Upper lobe of left lung (tissue), 6 donors: Measurements from ENCODE around the gene LDB2. TPM values are rescaled to one million over a fixed set of nuclear protein-coding genes. Genes with fewer than 3 reads are reported as not detected.

Experiments
- ATAC-seq, 2 donors: fragments of 200-7000 bp; cut with Tn5 transposase; one replicate each; pipeline ENCODE4 v1.9.1; 2022; ENCODE audit warnings: mild to moderate bottlenecking in 2 of 2, moderate library complexity in 2 of 2; ENCODE audit not compliant: low FRiP score in 2 of 2
- DNase-seq, 2 donors: peaks; one replicate each; pipeline ENCODE4 v3.0.0-alpha.2; 2019 to 2020
- H3K27ac ChIP-seq, 4 donors: fragments of 200-600 bp; sonication (generic); one replicate each; pipeline ENCODE4 v1.5.1; 2016 to 2019
- H3K27me3 ChIP-seq, 4 donors: fragments of 200-600 bp; sonication (generic); one replicate each; pipeline ENCODE4 v1.5.1; 2017 to 2019
- H3K36me3 ChIP-seq, 4 donors: fragments of 200-600 bp; sonication (generic); one replicate each; pipeline ENCODE4 v1.5.1; 2016 to 2019
- H3K4me1 ChIP-seq, 4 donors: fragments of 200-600 bp; sonication (generic); one replicate each; pipeline ENCODE4 v1.5.1; 2018 to 2019
- H3K4me3 ChIP-seq, 4 donors: fragments of 200-600 bp; sonication (generic); one replicate each; pipeline ENCODE4 v1.5.1; 2017 to 2019; ENCODE audit warnings: mild to moderate bottlenecking in 2 of 4, moderate library complexity in 1 of 4
- H3K9me3 ChIP-seq, 4 donors: fragments of 200-600 bp; sonication (generic); one replicate each; pipeline ENCODE4 v1.5.1; 2018 to 2019
- EP300 ChIP-seq, 4 donors: sonication (generic); formaldehyde crosslinking; IDR thresholded peaks; one replicate each; pipeline ENCODE4 v1.5.1; 2017; ENCODE audit warnings: antibody characterized with exemption in 4 of 4, control low read depth in 2 of 4
- POLR2A ChIP-seq, 4 donors: fragments of 450-650 bp; IDR thresholded peaks; one replicate each; pipeline ENCODE4 v1.5.1; 2016 to 2017; ENCODE audit warnings: antibody characterized with exemption in 4 of 4, mild to moderate bottlenecking in 2 of 4
- POLR2AphosphoS5 ChIP-seq, 2 donors: sonication (generic); formaldehyde crosslinking; IDR thresholded peaks; one replicate each; pipeline ENCODE4 v1.5.1; 2017; ENCODE audit warnings: antibody characterized with exemption in 2 of 2
- WGBS, 2 donors: methylation state at CpG; one replicate each; pipeline ENCODE4 v1.1.5; 2017 to 2018; 5-methylcytosine and 5-hydroxymethylcytosine counted together
- total RNA-seq, 6 donors: library from RNA; depleted of rRNA in 4 of 6; stranded (reverse); fragments of >200 nt in 4 of 6; gene quantifications; one replicate each; pipeline versions ENCODE4 v1.1.0 to v1.2.1, GENCODE V29; 2016 to 2021
- TF ChIP-seq, protein P1 (sequence below), 6 experiments: fragments of 450-650 bp in 4 of 6; fragments of 200-600 bp in 2 of 6; sonication (generic) in 2 of 6; IDR thresholded peaks; one replicate each; pipeline ENCODE4 v1.5.1; 2016 to 2019; ENCODE audit warnings: antibody characterized with exemption in 6 of 6
- donor health status: DM: no; HTN: no; CAD: no; lungs with moderate emphysema.
- donor health status: DM: no; HTN: yes; CAD: no; lungs with severe emphysema.

LDB2 gene
- total RNA-seq, 6 donors from 2014 or later, result 34.6 to 94.4 (median 45.9) TPM

- peaks cover 0 to 3% (median 0%) of the 10 kb centered on the region in 4 donors for H3K36me3 ChIP-seq
- H3K4me3 ChIP-seq, result no peak overlapping the region
- H3K27me3 ChIP-seq, result no peaks in the 10 kb centered on the region
- ATAC-seq (no peak), DNase-seq (no peak)
- no peak for TF ChIP-seq EP300 (IDR thresholded peaks at IDR 0.05)
- no peak for TF ChIP-seq POLR2A (IDR thresholded peaks at IDR 0.05)
- no peak for TF ChIP-seq POLR2AphosphoS5 (IDR thresholded peaks at IDR 0.05)
- TF ChIP-seq, protein P1, sequence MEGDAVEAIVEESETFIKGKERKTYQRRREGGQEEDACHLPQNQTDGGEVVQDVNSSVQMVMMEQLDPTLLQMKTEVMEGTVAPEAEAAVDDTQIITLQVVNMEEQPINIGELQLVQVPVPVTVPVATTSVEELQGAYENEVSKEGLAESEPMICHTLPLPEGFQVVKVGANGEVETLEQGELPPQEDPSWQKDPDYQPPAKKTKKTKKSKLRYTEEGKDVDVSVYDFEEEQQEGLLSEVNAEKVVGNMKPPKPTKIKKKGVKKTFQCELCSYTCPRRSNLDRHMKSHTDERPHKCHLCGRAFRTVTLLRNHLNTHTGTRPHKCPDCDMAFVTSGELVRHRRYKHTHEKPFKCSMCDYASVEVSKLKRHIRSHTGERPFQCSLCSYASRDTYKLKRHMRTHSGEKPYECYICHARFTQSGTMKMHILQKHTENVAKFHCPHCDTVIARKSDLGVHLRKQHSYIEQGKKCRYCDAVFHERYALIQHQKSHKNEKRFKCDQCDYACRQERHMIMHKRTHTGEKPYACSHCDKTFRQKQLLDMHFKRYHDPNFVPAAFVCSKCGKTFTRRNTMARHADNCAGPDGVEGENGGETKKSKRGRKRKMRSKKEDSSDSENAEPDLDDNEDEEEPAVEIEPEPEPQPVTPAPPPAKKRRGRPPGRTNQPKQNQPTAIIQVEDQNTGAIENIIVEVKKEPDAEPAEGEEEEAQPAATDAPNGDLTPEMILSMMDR (IDR thresholded peaks at IDR 0.05), result no peak
- peaks cover 0 to 2% (median 0%) of the 10 kb centered on the region in 4 donors for H3K4me1 ChIP-seq
- 56 to 62% methylated on average over 3 of the region's 3 CpGs for WGBS, 2 donors
- no peak overlapping the region for H3K27ac ChIP-seq
- no peaks in the 10 kb centered on the region for H3K9me3 ChIP-seq
Observed at GRCh38 chr4:16731776-16732380, 166.6 kb downstream of the LDB2 start.

DNA sequence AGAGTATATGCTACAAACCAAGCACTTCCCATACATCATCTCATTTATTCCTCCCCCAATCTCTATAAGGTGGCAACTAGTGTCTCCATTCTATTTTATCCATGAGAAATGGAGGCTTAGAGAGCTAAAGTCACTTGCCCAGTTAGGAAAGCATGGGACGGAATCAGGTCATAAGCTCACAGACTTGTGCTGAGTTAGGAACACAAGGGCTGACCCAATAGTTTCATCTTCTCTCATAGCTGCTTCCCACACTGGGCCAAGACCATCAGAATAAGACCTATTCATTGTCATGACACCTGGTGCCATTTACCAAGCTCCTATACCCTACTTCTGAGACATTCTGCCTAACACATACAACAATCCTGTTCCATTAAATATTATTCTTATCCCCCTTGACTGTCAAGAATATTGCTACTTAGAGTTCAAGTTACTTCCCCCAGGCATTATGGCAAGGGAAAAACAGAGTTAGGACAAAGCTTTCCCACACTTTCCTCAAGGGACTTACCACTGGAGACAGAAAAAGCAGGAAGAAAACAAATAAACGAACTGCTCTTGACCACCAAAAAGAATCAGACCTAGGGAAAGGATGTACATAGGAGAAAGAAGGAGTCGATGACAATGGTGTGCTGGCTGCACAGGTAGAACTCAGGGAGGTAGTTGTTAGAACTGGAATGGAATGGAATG, 167.8 kb downstream of the LDB2 start:
- DNase-seq (no peak), ATAC-seq (no peak)
- H3K4me3 ChIP-seq, result no peak overlapping the region
- no peak overlapping the region for H3K27ac ChIP-seq
- no peaks in the 10 kb centered on the region for H3K9me3 ChIP-seq
- H3K36me3 ChIP-seq, result peaks cover 0 to 3% (median 0%) of the 10 kb centered on the region in 4 donors
- peaks cover 0 to 2% (median 0%) of the 10 kb centered on the region in 4 donors for H3K4me1 ChIP-seq
- TF ChIP-seq POLR2A (IDR thresholded peaks at IDR 0.05) (no peak), POLR2AphosphoS5 (IDR thresholded peaks at IDR 0.05) (no peak), EP300 (IDR thresholded peaks at IDR 0.05) (no peak)
- TF ChIP-seq, protein P1 (IDR thresholded peaks at IDR 0.05), result no peak
- no peaks in the 10 kb centered on the region for H3K27me3 ChIP-seq
- 86 to 89% methylated on average over 3 of the region's 3 CpGs for WGBS, 2 donors

DNA sequence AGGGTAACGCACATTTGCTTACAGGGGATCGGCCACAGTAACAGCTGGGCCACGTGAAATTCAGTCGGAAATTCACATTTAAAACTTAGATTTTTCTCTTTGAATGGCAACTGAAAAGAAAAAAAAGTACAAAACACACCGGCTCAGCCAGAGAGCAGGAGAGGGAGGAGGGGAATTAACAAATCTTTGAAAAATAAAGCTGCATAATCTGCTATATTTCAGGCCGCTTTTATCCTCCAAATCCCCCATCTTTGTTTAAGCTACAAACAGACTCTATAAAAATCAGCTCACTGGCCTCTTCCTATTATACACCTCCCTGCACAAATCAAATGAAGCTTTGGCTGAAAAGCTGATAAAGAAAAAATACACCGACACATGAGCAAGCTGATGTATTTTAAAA, 169.1 kb downstream of the LDB2 start:
- TF ChIP-seq POLR2A (IDR thresholded peaks at IDR 0.05) (no peak), POLR2AphosphoS5 (IDR thresholded peaks at IDR 0.05) (no peak), EP300 (IDR thresholded peaks at IDR 0.05) (no peak)
- TF ChIP-seq, protein P1 (IDR thresholded peaks at IDR 0.05), result no peak
- 70 to 79% methylated on average over 7 of the region's 7 CpGs for WGBS, 2 donors
- Histone ChIP-seq H3K36me3 (peaks cover 0 to 3% (median 0%) of the 10 kb centered on the region in 4 donors), H3K9me3 (peaks cover 0 to 4% (median 3%) of the 10 kb centered on the region in 4 donors), H3K4me3 (no peak overlapping the region), H3K27ac (no peak overlapping the region), H3K27me3 (no peaks in the 10 kb centered on the region), H3K4me1 (peaks cover 0 to 2% (median 0%) of the 10 kb centered on the region in 4 donors)
- no peak for ATAC-seq
- DNase-seq, result no peak

GRCh38 chr4:16728849-16729248, 169.6 kb downstream of the LDB2 start:
- Histone ChIP-seq H3K4me1 (peaks cover 0 to 2% (median 0%) of the 10 kb centered on the region in 4 donors), H3K4me3 (no peak overlapping the region), H3K9me3 (peaks cover 0 to 4% (median 3%) of the 10 kb centered on the region in 4 donors), H3K36me3 (peaks cover 0 to 3% (median 0%) of the 10 kb centered on the region in 4 donors), H3K27ac (no peak overlapping the region), H3K27me3 (no peaks in the 10 kb centered on the region)
- WGBS, 2 donors, result 56 to 80% methylated on average over 2 of the region's 2 CpGs
- TF ChIP-seq EP300 (IDR thresholded peaks at IDR 0.05) (no peak), POLR2AphosphoS5 (IDR thresholded peaks at IDR 0.05) (no peak), POLR2A (IDR thresholded peaks at IDR 0.05) (no peak)
- TF ChIP-seq, protein P1 (IDR thresholded peaks at IDR 0.05), result no peak
- ATAC-seq (no peak), DNase-seq (no peak)
